HG03469 (cell line): ENCODE measurements around the gene CTNNBL1.
"Not testable (repeated sequence)": the region's sequence is repeated elsewhere in the genome, so short reads cannot be mapped to it uniquely, and the experiment has no call there.

Source experiments
- ATAC-seq: cut with Tn5 transposase; IDR thresholded peaks from one replicate; pipeline ENCODE4 v1.9.1; 2021; ENCODE audit warnings: mild to moderate bottlenecking, moderate library complexity, moderate number of reproducible peaks; ENCODE audit not compliant: unreplicated experiment

The CTNNBL1 gene

GRCh38 chr20:37848706-37849105 is 154.9 kb downstream of the CTNNBL1 start:
- no peak for ATAC-seq

GRCh38 chr20:37849156-37849555 is 155.3 kb downstream of the CTNNBL1 start:
- no peak for ATAC-seq

- no peak for ATAC-seq
These were observed 155.7 kb downstream of the CTNNBL1 start for GRCh38 chr20:37849566-37849965.

- no peak for ATAC-seq
These were observed 156.3 kb downstream of the CTNNBL1 start for GRCh38 chr20:37850036-37850592.

- ATAC-seq = no peak
These were observed 157.0 kb downstream of the CTNNBL1 start for GRCh38 chr20:37850724-37851355.

GRCh38 chr20:37852666-37853065 is 158.8 kb downstream of the CTNNBL1 start:
- ATAC-seq = no peak

GRCh38 chr20:37853823-37854375 is 160.1 kb downstream of the CTNNBL1 start:
- ATAC-seq = no peak

- not testable (repeated sequence) for ATAC-seq
These were observed 162.2 kb downstream of the CTNNBL1 start for GRCh38 chr20:37856034-37856433.

GRCh38 chr20:37856932-37857660 is 163.3 kb downstream of the CTNNBL1 start:
- no peak for ATAC-seq

GRCh38 chr20:37859406-37860171 is 165.8 kb downstream of the CTNNBL1 start:
- ATAC-seq = no peak

GRCh38 chr20:37863289-37863688 is 169.5 kb downstream of the CTNNBL1 start:
- no peak for ATAC-seq

- ATAC-seq = no peak
These were observed 170.5 kb downstream of the CTNNBL1 start for GRCh38 chr20:37864298-37864697.

- ATAC-seq = no peak
These were observed 172.2 kb downstream of the CTNNBL1 start for GRCh38 chr20:37866051-37866450.

- no peak for ATAC-seq
These were observed 173.7 kb downstream of the CTNNBL1 start for GRCh38 chr20:37867289-37868195.

- ATAC-seq = no peak
These were observed 175.1 kb downstream of the CTNNBL1 start for GRCh38 chr20:37868851-37869333.

- ATAC-seq = no peak
These were observed 175.6 kb downstream of the CTNNBL1 start for GRCh38 chr20:37869334-37869861.

GRCh38 chr20:37870294-37870693 is 176.5 kb downstream of the CTNNBL1 start:
- no peak for ATAC-seq

- no peak for ATAC-seq
These were observed 177.9 kb downstream of the CTNNBL1 start for GRCh38 chr20:37871751-37872150.

GRCh38 chr20:37872161-37872560 is 178.3 kb downstream of the CTNNBL1 start:
- ATAC-seq = no peak

- ATAC-seq = no peak
These were observed 180.1 kb downstream of the CTNNBL1 start for GRCh38 chr20:37873884-37874283.
